Hepatic stellate cell (primary cell): ENCODE data around the gene SLC43A1.
A peak's percentile ranks its signal among the peaks of the same experiment; 100 is the strongest.

ENCODE experiments used
- DNase-seq: peaks from one replicate; pipeline ENCODE4 v3.0.0; 2011; ENCODE audit warnings: low spot score

SLC43A1 gene

GRCh38 chr11:57479021-57479663, 36.4 kb downstream of the SLC43A1 start:
- DNase-seq: no peak

GRCh38 chr11:57477507-57478189, 37.9 kb downstream of the SLC43A1 start:
- DNase-seq: no peak

- peak; percentile 65 for DNase-seq
Observed at GRCh38 chr11:57476757-57477506, 38.6 kb downstream of the SLC43A1 start.

- no peak for DNase-seq
Observed at GRCh38 chr11:57476047-57476756, 39.3 kb downstream of the SLC43A1 start.

- DNase-seq: no peak
Observed at GRCh38 chr11:57475671-57476046, 39.8 kb downstream of the SLC43A1 start.

GRCh38 chr11:57475191-57475590, 40.3 kb downstream of the SLC43A1 start:
- no peak for DNase-seq

- no peak for DNase-seq
Observed at GRCh38 chr11:57474803-57475115, 40.7 kb downstream of the SLC43A1 start.

- no peak for DNase-seq
Observed at GRCh38 chr11:57474017-57474802, 41.3 kb downstream of the SLC43A1 start.

GRCh38 chr11:57473285-57473841, 42.1 kb downstream of the SLC43A1 start:
- DNase-seq: no peak

- no peak for DNase-seq
Observed at GRCh38 chr11:57471496-57471895, 44.0 kb downstream of the SLC43A1 start.

GRCh38 chr11:57469268-57469667, 46.2 kb downstream of the SLC43A1 start:
- DNase-seq: no peak

GRCh38 chr11:57468276-57468675, 47.2 kb downstream of the SLC43A1 start:
- no peak for DNase-seq

- no peak for DNase-seq
Observed at GRCh38 chr11:57467508-57468157, 47.9 kb downstream of the SLC43A1 start.

GRCh38 chr11:57466680-57467079, 48.8 kb downstream of the SLC43A1 start:
- DNase-seq: no peak

GRCh38 chr11:57464539-57465181, 50.8 kb downstream of the SLC43A1 start:
- no peak for DNase-seq

GRCh38 chr11:57463671-57464538, 51.6 kb downstream of the SLC43A1 start:
- no peak for DNase-seq

- no peak for DNase-seq
Observed at GRCh38 chr11:57462597-57462996, 52.9 kb downstream of the SLC43A1 start.

- no peak for DNase-seq
Observed at GRCh38 chr11:57461841-57462489, 53.5 kb downstream of the SLC43A1 start.
